ENCODE measurements around the gene PBX4. TPM values are rescaled to one million over a fixed set of nuclear protein-coding genes. Genes with fewer than 3 reads are reported as not detected.
"Not testable (repeated sequence)": the region's sequence is repeated elsewhere in the genome, so short reads cannot be mapped to it uniquely, and the experiment has no call there.

Gene PBX4
- total and polyA plus RNA-seq, 2 experiments from 2014 or later = 0.32 to 0.63 TPM

GRCh38 chr19:19610376-19611202 lies 7.9 kb downstream of the PBX4 start:
- Histone ChIP-seq H3K27me3 (replicated peaks; ENCODE audit: insufficient read depth) (no peaks in the 10 kb centered on the region), H2AFZ (no peak overlapping the region), H4K20me1 (ENCODE audit: insufficient read depth) (no peaks in the 10 kb centered on the region), H3K4me1 (ENCODE audit: insufficient read depth) (peaks cover 7% of the 10 kb centered on the region), H3K9ac (no peak overlapping the region), H3K9me3 (ENCODE audit: low read depth) (no peaks in the 10 kb centered on the region), H3K4me2 (ENCODE audit: unreplicated experiment) (no peak overlapping the region), H3K27ac (no peak overlapping the region), H3F3A (ENCODE audit: insufficient read depth) (peaks cover 5% of the 10 kb centered on the region; the same call in 1 of the 2 replicates), H3K9me2 (ENCODE audit: insufficient read depth) (no peaks in the 10 kb centered on the region), H3K4me3 (no peak overlapping the region), H3K36me3 (ENCODE audit: low read depth) (no peaks in the 10 kb centered on the region), H3K79me2 (ENCODE audit: insufficient read depth) (no peaks in the 10 kb centered on the region)
- no peak for TF ChIP-seq EZH2phosphoT487 (IDR thresholded peaks at IDR 0.05; ENCODE audit: insufficient read depth, low read depth)
- no peak for TF ChIP-seq EZH2 (IDR thresholded peaks at IDR 0.05; ENCODE audit: insufficient read depth, poor library complexity, severe bottlenecking)
- 90% methylated on average over 10 of the region's 10 CpGs for whole genome bisulfite sequencing, 2 experiments (ENCODE audit: low coverage in 1 of 2, low lambda C conversion rate in 2 of 2, missing lambda C conversion rate in 2 of 2)
- in situ Hi-C loops (cut with MboI) = no loop called here
- no peak for DNase-seq

DNA sequence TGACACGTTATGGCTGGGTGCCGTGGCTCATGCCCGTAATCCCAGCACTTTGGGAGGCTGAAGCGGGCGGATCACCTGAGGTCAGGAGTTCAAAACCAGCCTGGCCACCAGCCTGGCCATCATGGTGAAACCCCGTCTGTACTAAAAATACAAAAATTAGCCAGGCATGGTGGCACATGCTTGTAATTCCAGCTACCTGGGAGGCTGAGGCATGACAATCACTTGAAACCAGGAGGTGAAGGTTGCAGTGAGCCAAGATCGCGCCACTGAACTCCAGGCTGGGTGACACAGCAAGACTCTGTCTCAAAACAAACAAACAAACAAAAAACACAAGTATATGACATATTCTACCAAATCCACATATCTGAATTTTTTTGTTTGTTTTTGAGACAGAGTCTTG lies 11.8 kb downstream of the PBX4 start:
- in situ Hi-C loops (cut with MboI); H3K4me3 ChIP-seq: not testable (repeated sequence)

GRCh38 chr19:19606021-19606420 lies 12.5 kb downstream of the PBX4 start:
- Histone ChIP-seq H3K9me3 (ENCODE audit: low read depth) (no peaks in the 10 kb centered on the region), H3K27me3 (replicated peaks; ENCODE audit: insufficient read depth) (no peaks in the 10 kb centered on the region), H3K27ac (no peak overlapping the region), H3K36me3 (ENCODE audit: low read depth) (no peaks in the 10 kb centered on the region), H3K4me1 (ENCODE audit: insufficient read depth) (no peaks in the 10 kb centered on the region), H3K4me2 (ENCODE audit: unreplicated experiment) (no peak overlapping the region), H3K9ac (no peak overlapping the region), H3K9me2 (ENCODE audit: insufficient read depth) (no peaks in the 10 kb centered on the region), H3K4me3 (no peak overlapping the region), H2AFZ (no peak overlapping the region), H3F3A (ENCODE audit: insufficient read depth) (no peaks in the 10 kb centered on the region), H3K79me2 (ENCODE audit: insufficient read depth) (no peaks in the 10 kb centered on the region), H4K20me1 (ENCODE audit: insufficient read depth) (no peaks in the 10 kb centered on the region)
- in situ Hi-C loops (cut with MboI) = no loop called here
- TF ChIP-seq EZH2phosphoT487 (IDR thresholded peaks at IDR 0.05; ENCODE audit: insufficient read depth, low read depth) (no peak), EZH2 (IDR thresholded peaks at IDR 0.05; ENCODE audit: insufficient read depth, poor library complexity, severe bottlenecking) (no peak)
- DNase-seq = no peak
- WGBS, 2 experiments (ENCODE audit: low coverage in 1 of 2, low lambda C conversion rate in 2 of 2, missing lambda C conversion rate in 2 of 2) = 100% methylated on average over 1 of the region's 1 CpG

More for the DNA sequence above, 11.8 kb downstream of the PBX4 start:
- H3K9me3 ChIP-seq (ENCODE audit: low read depth); DNase-seq; H3K4me2 ChIP-seq (ENCODE audit: unreplicated experiment); H3K9ac ChIP-seq; H3K27me3 ChIP-seq (replicated peaks; ENCODE audit: insufficient read depth); H4K20me1 ChIP-seq (ENCODE audit: insufficient read depth); H3K36me3 ChIP-seq (ENCODE audit: low read depth); H2AFZ ChIP-seq; H3K27ac ChIP-seq; H3K79me2 ChIP-seq (ENCODE audit: insufficient read depth); H3K4me1 ChIP-seq (ENCODE audit: insufficient read depth); H3K9me2 ChIP-seq (ENCODE audit: insufficient read depth); H3F3A ChIP-seq (ENCODE audit: insufficient read depth): not testable (repeated sequence)
- 94 to 95% methylated on average over 8 of the region's 8 CpGs for WGBS, 2 experiments (ENCODE audit: low coverage in 1 of 2, low lambda C conversion rate in 2 of 2, missing lambda C conversion rate in 2 of 2)

GRCh38 chr19:19602713-19603324 lies 15.7 kb downstream of the PBX4 start:
- Histone ChIP-seq H3K4me2 (ENCODE audit: unreplicated experiment) (no peak overlapping the region), H3K9ac (no peak overlapping the region), H3K36me3 (ENCODE audit: low read depth) (no peaks in the 10 kb centered on the region), H4K20me1 (ENCODE audit: insufficient read depth) (no peaks in the 10 kb centered on the region), H2AFZ (no peak overlapping the region), H3K27me3 (replicated peaks; ENCODE audit: insufficient read depth) (no peaks in the 10 kb centered on the region), H3K79me2 (ENCODE audit: insufficient read depth) (no peaks in the 10 kb centered on the region), H3K4me1 (ENCODE audit: insufficient read depth) (no peaks in the 10 kb centered on the region), H3K9me2 (ENCODE audit: insufficient read depth) (no peaks in the 10 kb centered on the region), H3K27ac (no peak overlapping the region), H3K4me3 (no peak overlapping the region), H3F3A (ENCODE audit: insufficient read depth) (no peaks in the 10 kb centered on the region), H3K9me3 (ENCODE audit: low read depth) (no peaks in the 10 kb centered on the region)
- WGBS, 2 experiments (ENCODE audit: low coverage in 1 of 2, low lambda C conversion rate in 2 of 2, missing lambda C conversion rate in 2 of 2) = 92 to 95% methylated on average over 3 of the region's 3 CpGs
- no peak for DNase-seq
- in situ Hi-C loops (cut with MboI) = no loop called here
- TF ChIP-seq EZH2 (IDR thresholded peaks at IDR 0.05; ENCODE audit: insufficient read depth, poor library complexity, severe bottlenecking) (no peak), EZH2phosphoT487 (IDR thresholded peaks at IDR 0.05; ENCODE audit: insufficient read depth, low read depth) (no peak)
